SK-N-MC (cell line): ENCODE results near the gene ANKRD44.

Source experiments
- EZH2 ChIP-seq: fragments of 200-600 bp; sonication (generic); IDR thresholded peaks from one replicate; pipeline ENCODE4 v1.6.1; 2017; ENCODE audit warnings: antibody characterized with exemption
- FOXP2 ChIP-seq: optimal IDR thresholded peaks from 2 replicates; pipeline ENCODE3; 2011; ENCODE audit warnings: mild to moderate bottlenecking, moderate library complexity; ENCODE audit not compliant: insufficient read depth; ENCODE audit errors: extremely low read length, control extremely low read depth
- POLR2AphosphoS5 ChIP-seq: IDR thresholded peaks from 2 replicates; pipeline ENCODE4 v1.6.1; 2012; ENCODE audit warnings: mild to moderate bottlenecking, low read depth, low read length, borderline replicate concordance

- no peak for TF ChIP-seq POLR2AphosphoS5
- no peak for TF ChIP-seq EZH2
- no peak for TF ChIP-seq FOXP2
Observed at GRCh38 chr2:197073270-197073669, 237.3 kb downstream of the ANKRD44 start.
